Measurements from ENCODE around the gene WWC1.

Gene WWC1

GRCh38 chr5:168438349-168438748 lies 146.9 kb downstream of the WWC1 start:
- peaks cover 4% of the 10 kb centered on the region for H3K36me3 Mint-ChIP-seq (ENCODE audit: low read depth)
- H3K4me3 Mint-ChIP-seq, result no peak overlapping the region
- TF ChIP-seq, protein P1, sequence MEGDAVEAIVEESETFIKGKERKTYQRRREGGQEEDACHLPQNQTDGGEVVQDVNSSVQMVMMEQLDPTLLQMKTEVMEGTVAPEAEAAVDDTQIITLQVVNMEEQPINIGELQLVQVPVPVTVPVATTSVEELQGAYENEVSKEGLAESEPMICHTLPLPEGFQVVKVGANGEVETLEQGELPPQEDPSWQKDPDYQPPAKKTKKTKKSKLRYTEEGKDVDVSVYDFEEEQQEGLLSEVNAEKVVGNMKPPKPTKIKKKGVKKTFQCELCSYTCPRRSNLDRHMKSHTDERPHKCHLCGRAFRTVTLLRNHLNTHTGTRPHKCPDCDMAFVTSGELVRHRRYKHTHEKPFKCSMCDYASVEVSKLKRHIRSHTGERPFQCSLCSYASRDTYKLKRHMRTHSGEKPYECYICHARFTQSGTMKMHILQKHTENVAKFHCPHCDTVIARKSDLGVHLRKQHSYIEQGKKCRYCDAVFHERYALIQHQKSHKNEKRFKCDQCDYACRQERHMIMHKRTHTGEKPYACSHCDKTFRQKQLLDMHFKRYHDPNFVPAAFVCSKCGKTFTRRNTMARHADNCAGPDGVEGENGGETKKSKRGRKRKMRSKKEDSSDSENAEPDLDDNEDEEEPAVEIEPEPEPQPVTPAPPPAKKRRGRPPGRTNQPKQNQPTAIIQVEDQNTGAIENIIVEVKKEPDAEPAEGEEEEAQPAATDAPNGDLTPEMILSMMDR (IDR thresholded peaks at IDR 0.05; ENCODE audit: unreplicated experiment in 3 of 3), result no peak
- no peaks in the 10 kb centered on the region for H3K9me3 Mint-ChIP-seq
- H3K27me3 Mint-ChIP-seq (ENCODE audit: low read depth), result no peaks in the 10 kb centered on the region
- no peak overlapping the region for H3K27ac Mint-ChIP-seq
- no peaks in the 10 kb centered on the region for H3K4me1 Mint-ChIP-seq

DNA sequence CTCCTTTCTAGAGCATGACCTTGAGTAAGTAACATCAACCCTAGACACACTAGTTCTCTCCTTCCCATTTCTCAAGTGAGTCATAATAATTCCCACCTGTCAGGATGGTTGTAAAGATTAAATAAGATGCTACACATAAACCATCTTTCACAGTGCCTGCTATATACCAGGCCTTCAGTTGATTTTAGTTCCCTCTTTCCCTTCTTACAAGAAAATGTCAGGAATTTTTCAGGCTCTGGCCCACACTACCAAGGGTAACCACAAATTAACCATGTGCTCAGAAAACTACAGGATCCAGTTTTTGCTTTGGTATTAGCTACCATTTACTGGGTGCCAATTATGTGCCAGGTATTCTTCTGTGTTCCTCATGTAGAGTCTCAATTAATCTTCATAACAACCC lies 152.1 kb downstream of the WWC1 start:
- TF ChIP-seq, protein P1 (IDR thresholded peaks at IDR 0.05; ENCODE audit: unreplicated experiment in 3 of 3), result no peak
- H3K4me3 Mint-ChIP-seq, result no peak overlapping the region
- H3K27ac Mint-ChIP-seq, result no peak overlapping the region

DNA sequence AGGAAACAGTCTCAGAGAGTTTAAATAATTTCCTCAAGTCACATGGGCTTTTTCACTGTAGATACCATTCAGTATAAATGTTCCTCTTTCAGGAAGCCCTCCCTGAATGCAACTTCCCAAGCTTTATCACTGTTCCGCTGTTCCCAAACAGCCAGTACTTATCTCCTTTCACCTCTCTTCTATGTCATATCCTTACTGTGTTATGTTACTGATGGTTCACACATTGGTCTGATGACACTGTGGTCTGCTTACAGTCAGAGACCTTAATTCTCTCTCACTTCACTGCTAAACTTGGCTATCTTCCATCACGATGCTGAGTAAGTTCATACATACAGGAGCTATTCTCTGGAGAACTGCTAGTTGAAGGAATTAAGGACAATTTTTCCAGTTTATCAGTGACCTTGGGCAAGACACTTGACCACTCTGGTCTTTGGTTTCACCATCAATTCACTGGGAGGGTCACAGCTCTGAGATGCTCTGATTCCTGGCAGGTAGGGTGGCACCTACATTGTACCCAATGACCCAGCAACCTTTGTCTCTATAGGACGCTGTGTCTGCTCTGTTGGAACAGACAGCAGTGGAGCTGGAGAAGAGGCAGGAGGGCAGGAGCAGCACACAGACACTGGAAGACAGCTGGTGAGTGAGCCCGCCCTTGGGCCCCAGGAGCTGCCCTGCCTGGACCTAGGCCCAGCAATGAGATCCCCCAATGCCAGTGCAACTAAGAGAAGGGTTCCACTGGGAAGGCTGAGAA lies 152.7 kb downstream of the WWC1 start:
- peaks cover 21% of the 10 kb centered on the region for H3K4me1 Mint-ChIP-seq
- H3K9me3 Mint-ChIP-seq, result no peaks in the 10 kb centered on the region
- H3K36me3 Mint-ChIP-seq (ENCODE audit: low read depth), result peaks cover 5% of the 10 kb centered on the region
- TF ChIP-seq, protein P1 (IDR thresholded peaks at IDR 0.05; ENCODE audit: unreplicated experiment in 3 of 3), result no peak
- H3K27me3 Mint-ChIP-seq (ENCODE audit: low read depth), result no peaks in the 10 kb centered on the region
- no peak overlapping the region for H3K27ac Mint-ChIP-seq
- H3K4me3 Mint-ChIP-seq, result no peak overlapping the region

More for the DNA sequence above, 152.1 kb downstream of the WWC1 start:
- Mint-ChIP-seq H3K4me1 (peaks cover 21% of the 10 kb centered on the region), H3K9me3 (no peaks in the 10 kb centered on the region), H3K27me3 (ENCODE audit: low read depth) (no peaks in the 10 kb centered on the region), H3K36me3 (ENCODE audit: low read depth) (peaks cover 5% of the 10 kb centered on the region)

DNA sequence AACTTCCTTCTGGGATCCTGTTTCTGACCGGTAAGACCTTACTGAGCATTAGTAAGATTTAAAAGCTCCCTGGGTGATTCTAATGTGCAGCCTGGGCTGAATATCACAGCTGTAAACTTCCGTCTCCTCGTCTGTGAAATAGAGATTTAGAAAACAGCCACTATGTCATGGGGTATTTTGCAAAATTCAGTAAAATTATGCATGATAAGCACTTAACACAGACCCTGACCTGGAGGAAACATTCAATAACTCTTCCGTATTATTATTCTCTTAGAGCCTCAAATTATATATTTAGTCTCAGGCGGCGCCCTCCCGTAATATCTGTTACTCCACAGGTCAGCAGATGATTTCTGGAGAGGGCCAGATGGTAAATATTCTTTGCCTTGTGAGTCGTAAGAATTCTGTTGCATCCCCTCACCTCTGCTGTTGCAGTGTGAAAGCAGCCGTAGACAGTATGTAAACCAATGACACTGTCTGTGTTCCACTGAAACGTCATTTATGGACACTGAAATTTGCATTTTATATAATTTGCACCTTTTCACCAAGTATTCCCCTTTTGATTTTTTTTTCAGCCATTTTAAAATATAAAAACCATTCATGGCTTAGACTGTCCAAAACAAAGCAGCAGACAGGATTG lies 155.7 kb downstream of the WWC1 start:
- H3K4me1 Mint-ChIP-seq, result peaks cover 26% of the 10 kb centered on the region

GRCh38 chr5:168447808-168448207 lies 156.4 kb downstream of the WWC1 start:
- peaks cover 26% of the 10 kb centered on the region for H3K4me1 Mint-ChIP-seq
- peaks cover 5% of the 10 kb centered on the region for H3K36me3 Mint-ChIP-seq (ENCODE audit: low read depth)
- H3K27me3 Mint-ChIP-seq (ENCODE audit: low read depth), result no peaks in the 10 kb centered on the region
- peak overlapping the region; percentile 75 to 85 (median 84) for H3K27ac Mint-ChIP-seq
- TF ChIP-seq, protein P1 (IDR thresholded peaks at IDR 0.05; ENCODE audit: unreplicated experiment in 3 of 3), result no peak
- no peaks in the 10 kb centered on the region for H3K9me3 Mint-ChIP-seq
- peak overlapping the region in 1 of 3 experiments; percentile 17 for H3K4me3 Mint-ChIP-seq

More for the DNA sequence above, 155.7 kb downstream of the WWC1 start:
- no peaks in the 10 kb centered on the region for H3K9me3 Mint-ChIP-seq
- H3K36me3 Mint-ChIP-seq (ENCODE audit: low read depth), result peaks cover 5% of the 10 kb centered on the region
- H3K27ac Mint-ChIP-seq, result peak overlapping the region; percentile 75 to 85 (median 84)
- TF ChIP-seq, protein P1 (IDR thresholded peaks at IDR 0.05; ENCODE audit: unreplicated experiment in 3 of 3), result no peak
- H3K4me3 Mint-ChIP-seq, result no peak overlapping the region
- H3K27me3 Mint-ChIP-seq (ENCODE audit: low read depth), result no peaks in the 10 kb centered on the region
